Astrocyte (in vitro differentiated cells and primary cell): ENCODE results near the gene BCAT1.

Experiments
- CTCF ChIP-seq: IDR thresholded peaks from 2 replicates; pipeline ENCODE4 v1.5.1; 2011; ENCODE audit warnings: low read depth, mild to moderate bottlenecking, inconsistent platforms, low read length, moderate library complexity; ENCODE audit not compliant: insufficient read depth
- EZH2 ChIP-seq: IDR thresholded peaks from 2 replicates; pipeline ENCODE4 v1.6.1; 2012; ENCODE audit warnings: mild to moderate bottlenecking, low read length, inconsistent platforms; ENCODE audit not compliant: insufficient read depth

GRCh38 chr12:24982250-24982649, 33.3 kb upstream of the BCAT1 start:
- TF ChIP-seq CTCF (no peak), EZH2 (no peak)
